IPS DF 4.7 (cell line): ENCODE data around the gene EIPR1.

ENCODE experiments used
- DNase-seq: peaks from one replicate; pipeline ENCODE4 v3.0.0-alpha.2; 2013; ENCODE audit warnings: low spot score; ENCODE audit errors: extremely low read depth

Gene EIPR1

DNA sequence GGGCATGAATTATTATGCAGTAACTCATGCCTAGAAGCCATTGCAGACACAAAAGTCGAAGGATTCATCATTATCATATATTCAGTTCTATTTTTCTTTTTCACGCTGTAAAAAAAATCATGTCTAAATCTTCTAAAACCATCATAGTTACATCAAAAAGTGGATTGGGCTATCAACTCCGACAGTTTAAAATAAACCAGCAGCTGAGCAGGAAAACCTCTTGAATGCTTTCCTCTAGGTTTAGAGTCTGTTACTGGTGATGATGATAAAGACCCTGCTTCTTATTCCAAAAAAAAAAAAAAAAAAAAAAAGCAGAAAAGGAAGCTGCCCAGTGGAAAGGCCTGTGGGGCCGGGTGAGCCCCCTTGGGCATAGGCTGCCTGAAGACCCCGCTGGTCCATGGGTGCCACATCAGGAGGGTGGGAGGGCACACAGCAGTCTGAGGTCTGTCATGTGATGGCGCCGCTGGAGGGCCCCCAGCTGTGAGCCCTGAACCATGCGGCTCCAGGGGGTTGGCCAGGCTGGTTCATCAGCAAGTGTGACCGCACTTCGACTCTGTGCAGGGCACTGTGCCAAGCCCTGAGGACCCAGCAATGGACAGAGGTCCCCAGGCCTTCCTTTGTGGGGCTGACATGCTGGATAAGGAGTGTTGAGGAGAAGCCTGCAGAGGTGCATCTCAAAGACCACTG is 199.6 kb downstream of the EIPR1 start:
- no peak for DNase-seq

GRCh38 chr2:3176869-3177255 is 200.8 kb downstream of the EIPR1 start:
- DNase-seq: no peak

- DNase-seq: no peak
Measured at GRCh38 chr2:3176071-3176868, 201.3 kb downstream of the EIPR1 start.

DNA sequence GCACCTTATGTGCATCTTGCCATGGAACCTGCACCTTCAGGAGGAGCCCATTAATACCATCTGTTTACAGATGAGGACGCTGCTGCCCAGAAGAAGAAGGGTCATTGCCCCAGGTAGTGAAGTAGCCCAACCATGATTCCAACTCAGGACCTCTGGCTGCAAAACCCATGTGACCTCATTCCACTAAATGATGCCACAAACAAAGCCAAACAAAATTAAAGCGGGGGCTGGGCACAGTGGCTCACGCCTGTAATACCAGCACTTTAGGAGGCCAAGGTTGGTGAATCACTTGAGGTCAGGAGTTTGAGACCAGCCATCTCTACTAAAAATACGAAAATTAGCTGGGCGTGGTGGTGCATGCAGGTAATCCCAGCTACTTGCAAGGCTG is 202.1 kb downstream of the EIPR1 start:
- no peak for DNase-seq

GRCh38 chr2:3174626-3175567 is 202.7 kb downstream of the EIPR1 start:
- DNase-seq: no peak

- DNase-seq: no peak
Measured at GRCh38 chr2:3173031-3173430, 204.6 kb downstream of the EIPR1 start.

GRCh38 chr2:3172265-3172935 is 205.2 kb downstream of the EIPR1 start:
- no peak for DNase-seq

- DNase-seq: no peak
Measured at GRCh38 chr2:3171564-3172264, 205.9 kb downstream of the EIPR1 start.

DNA sequence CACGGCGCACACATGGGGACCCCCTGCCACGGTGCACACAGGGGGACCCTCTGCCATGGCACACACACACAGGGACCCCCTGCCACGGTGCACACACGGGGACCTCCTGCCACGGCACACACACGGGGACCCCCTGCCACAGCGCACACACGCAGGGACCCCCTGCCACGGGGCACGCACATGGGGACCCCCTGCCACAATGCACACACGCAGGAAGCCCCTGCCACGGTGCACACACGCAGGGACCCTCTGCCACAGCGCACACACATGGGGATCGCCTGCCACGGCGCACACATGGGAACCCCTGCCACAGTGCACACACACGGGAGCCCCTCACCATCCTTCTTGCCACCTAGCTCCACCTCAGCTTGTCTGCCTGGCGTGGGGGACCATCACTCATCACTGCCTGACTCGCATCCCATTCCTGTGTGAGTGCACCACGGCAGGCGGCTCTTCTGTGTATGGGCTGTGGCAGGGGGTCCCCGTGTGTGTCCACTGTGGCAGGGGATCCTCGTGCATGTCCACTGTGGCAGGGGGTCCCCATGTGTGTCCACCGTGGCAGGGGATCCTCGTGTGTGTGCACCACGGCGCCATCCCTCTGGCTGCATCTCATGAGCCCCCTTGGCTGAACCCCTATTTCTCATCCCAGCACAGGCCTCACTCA is 206.7 kb downstream of the EIPR1 start:
- DNase-seq: no peak

- DNase-seq: no peak
Measured at GRCh38 chr2:3169106-3169870, 208.3 kb downstream of the EIPR1 start.

DNA sequence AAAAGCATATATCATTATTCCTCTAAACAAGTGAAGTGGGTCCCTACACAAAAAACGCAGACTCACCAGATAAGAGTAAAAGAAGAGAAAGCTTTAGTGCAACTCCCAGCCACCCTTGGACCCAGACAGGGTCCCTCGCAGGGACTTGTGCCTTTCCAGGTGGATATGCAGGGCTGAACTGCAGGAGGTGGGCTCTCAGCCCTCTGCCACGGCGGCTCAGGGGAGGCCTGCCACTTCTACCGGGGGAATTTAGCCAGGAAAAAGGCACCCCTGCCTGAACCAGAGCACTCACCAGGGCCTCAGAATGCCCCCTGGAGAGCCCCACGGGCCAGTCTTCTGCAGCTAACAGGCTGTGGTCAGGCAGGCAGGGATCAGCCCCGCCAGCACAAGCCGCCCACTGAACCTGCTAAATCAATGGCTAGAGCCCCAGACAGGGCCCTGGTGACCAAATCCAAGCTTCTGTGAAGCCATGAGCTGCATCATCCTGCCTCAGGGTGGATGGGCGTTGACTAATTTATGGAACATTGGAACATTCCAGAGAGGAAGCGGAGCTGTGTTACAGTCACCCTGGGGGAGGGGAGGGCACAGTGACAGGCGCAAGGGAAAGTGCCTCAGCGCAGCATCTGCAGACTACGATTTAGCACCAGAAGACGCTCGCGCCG is 209.3 kb downstream of the EIPR1 start:
- DNase-seq: no peak

GRCh38 chr2:3163401-3163800 is 214.2 kb downstream of the EIPR1 start:
- DNase-seq: no peak

- no peak for DNase-seq
Measured at GRCh38 chr2:3162442-3163077, 215.1 kb downstream of the EIPR1 start.

GRCh38 chr2:3160751-3161330 is 216.8 kb downstream of the EIPR1 start:
- DNase-seq: no peak

- no peak for DNase-seq
Measured at GRCh38 chr2:3159782-3160545, 217.7 kb downstream of the EIPR1 start.

GRCh38 chr2:3154700-3155099 is 222.9 kb downstream of the EIPR1 start:
- no peak for DNase-seq

- DNase-seq: no peak
Measured at GRCh38 chr2:3154146-3154545, 223.5 kb downstream of the EIPR1 start.
